GM19395 (cell line): ENCODE results near the gene MALRD1.

ENCODE experiments used
- ATAC-seq: cut with Tn5 transposase; IDR thresholded peaks from one replicate; pipeline ENCODE4 v1.9.1; 2021; ENCODE audit warnings: mild to moderate bottlenecking, moderate library complexity; ENCODE audit not compliant: unreplicated experiment

MALRD1 gene

DNA sequence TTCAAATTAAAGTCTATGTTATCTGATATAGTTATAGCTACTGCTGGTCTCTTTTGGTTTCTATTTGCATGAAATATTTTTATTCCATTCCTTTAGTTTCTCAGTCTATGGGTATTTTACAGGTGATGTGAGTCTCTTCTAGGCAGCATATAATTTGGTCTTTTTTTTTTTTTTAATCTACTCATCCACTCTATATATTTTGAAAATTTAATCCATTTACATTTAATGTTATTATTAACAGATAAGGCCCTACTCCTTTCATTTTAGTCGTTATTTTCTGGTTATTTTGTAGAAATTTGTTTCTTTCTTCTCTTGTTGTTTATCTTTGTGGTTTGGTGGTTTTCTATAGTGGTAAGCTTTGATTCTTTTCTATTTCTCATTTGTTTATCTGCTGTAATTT lies 58.8 kb downstream of the MALRD1 start:
- ATAC-seq, result no peak

GRCh38 chr10:19111501-19112267 lies 63.1 kb downstream of the MALRD1 start:
- no peak for ATAC-seq

DNA sequence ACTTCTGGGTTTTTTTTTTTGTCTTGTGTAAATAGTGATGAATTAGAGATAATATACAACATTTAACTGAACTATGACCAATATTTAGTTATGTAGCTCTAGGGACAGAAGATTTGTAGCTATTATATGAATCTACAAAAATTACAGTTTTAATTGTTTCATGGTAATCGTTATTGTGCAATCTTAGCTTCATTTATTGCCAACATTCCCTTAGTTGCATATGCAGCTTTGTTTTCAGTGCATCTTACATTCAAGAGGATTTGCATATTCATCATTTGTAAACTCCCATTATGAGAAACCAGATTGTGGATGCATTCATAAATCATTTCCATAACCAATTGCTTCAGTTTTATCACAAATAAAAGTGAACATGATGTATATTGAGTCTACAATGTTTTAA lies 68.8 kb downstream of the MALRD1 start:
- no peak for ATAC-seq

- ATAC-seq, result no peak
Observed at GRCh38 chr10:19119191-19119590, 70.6 kb downstream of the MALRD1 start.

DNA sequence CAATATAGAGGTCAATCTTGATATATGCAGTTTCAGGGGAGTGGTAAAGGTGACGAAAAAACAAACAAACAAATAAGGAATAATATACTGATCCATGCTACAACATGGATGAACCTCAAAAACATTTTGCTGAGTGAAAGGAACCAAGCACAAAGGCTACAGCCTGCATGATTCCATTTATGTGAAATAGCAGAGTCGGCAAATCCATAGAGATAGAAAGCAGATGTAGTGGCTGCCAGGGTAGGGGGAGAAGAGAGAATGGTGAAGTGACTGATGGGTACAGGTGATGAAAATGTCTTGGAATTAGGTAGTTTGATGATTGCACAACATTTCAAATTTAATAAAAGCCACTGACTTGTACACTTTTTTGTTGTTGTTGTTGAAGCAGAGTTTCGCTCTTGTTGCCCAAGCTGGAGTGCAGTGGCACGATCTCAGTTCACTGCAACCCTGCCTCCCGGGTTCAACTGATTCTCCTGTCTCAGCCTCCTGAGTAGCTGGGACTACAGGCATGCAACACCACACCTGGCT lies 71.8 kb downstream of the MALRD1 start:
- no peak for ATAC-seq

GRCh38 chr10:19133992-19134391 lies 85.4 kb downstream of the MALRD1 start:
- ATAC-seq, result no peak

- no peak for ATAC-seq
Observed at GRCh38 chr10:19142967-19143366, 94.4 kb downstream of the MALRD1 start.

GRCh38 chr10:19144206-19144605 lies 95.6 kb downstream of the MALRD1 start:
- ATAC-seq, result no peak

- ATAC-seq, result no peak
Observed at GRCh38 chr10:19154375-19154774, 105.8 kb downstream of the MALRD1 start.

DNA sequence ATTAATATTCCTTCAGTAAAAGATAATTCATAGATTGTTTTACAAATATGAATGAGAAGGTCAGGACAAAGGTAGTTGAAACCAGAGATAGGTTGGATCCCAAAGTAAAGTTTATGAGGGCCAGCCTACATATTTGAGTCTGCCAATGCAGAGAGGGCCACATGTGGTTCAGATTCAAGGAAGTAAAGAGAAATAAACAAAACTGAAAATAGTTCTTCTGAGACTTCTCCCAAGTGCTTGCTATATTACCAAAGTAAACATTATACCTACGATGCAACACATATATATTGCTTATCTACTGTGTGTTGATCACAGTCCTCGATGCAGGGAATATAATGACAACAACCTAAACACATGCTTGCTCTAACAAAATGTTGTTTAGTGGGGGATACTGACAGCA lies 109.8 kb downstream of the MALRD1 start:
- no peak for ATAC-seq

DNA sequence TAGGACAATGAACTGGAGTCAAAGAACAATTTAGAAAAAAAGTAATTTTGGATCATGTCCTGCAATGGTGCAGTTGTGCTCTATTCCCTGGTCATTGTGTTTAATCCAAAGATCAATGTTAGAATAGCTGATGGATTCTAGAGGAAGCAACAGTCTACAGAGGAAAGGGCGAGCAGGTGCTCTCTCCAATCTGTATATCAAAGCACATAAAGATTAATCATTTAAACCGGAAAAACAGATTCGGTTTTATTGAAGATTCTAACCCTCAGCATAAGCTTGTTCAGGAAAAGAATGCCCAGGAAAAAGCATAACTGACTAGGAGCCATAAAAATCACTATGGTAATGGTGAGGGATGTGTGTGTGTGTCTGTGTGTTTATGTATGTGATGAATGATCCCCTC lies 110.3 kb downstream of the MALRD1 start:
- ATAC-seq, result no peak

DNA sequence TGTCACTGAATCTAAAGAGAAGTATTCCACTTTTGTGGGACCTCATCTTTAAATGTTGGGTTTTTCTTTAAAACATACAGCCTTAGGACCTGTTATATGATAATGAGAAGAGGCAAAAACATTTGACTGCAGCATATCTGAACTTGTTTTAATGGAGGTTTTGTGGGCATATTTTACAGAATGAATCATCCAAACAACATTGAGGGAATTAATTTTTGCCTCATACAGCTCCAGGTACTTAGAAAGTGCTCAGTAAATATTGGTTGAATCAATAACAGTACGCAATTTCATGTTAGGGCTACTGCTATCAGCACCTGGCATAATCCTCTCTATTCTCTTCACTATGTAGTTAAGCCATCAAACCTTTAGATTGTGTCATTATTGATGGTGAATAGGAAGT lies 115.9 kb downstream of the MALRD1 start:
- no peak for ATAC-seq

DNA sequence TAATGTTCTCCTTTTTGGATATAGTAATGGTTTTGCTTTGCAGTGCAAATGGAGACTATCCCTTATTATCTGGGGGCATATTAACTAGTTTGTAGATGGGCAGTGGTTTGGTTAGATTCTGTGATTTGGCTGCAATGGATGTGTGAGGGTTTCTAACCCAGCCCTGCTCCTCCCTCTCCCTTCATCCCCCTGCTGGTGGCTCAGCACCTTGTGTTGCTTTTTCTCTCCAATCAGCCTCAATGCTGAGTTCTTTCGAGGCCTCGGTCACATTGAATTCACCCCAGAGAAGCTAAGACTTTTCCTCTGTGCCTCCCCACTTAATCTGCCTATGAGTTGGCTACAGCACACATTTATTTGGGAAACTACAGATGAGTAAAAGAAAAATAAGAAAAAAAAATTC lies 120.0 kb downstream of the MALRD1 start:
- no peak for ATAC-seq

- no peak for ATAC-seq
Observed at GRCh38 chr10:19169041-19169440, 120.4 kb downstream of the MALRD1 start.

GRCh38 chr10:19169684-19170083 lies 121.1 kb downstream of the MALRD1 start:
- ATAC-seq, result no peak

DNA sequence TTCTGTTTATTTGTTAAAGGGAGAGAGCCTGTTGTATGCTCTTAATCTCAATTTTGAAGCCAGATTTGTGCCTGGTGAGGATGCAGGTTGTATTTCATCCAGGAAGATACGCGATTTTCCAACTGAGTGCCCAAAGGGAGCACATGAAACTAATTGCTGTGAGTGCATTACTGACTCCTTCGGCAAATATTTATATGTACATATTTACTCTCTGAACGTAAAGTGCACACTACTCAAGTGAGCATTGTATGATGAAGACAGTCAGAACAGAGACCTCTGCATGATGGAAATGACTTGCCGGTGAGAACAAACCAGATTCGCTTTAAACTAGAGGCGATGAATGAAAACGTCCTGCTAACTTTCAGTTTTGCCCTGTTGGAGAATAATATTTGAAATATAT lies 130.1 kb downstream of the MALRD1 start:
- ATAC-seq, result no peak

- no peak for ATAC-seq
Observed at GRCh38 chr10:19184891-19185290, 136.3 kb downstream of the MALRD1 start.

DNA sequence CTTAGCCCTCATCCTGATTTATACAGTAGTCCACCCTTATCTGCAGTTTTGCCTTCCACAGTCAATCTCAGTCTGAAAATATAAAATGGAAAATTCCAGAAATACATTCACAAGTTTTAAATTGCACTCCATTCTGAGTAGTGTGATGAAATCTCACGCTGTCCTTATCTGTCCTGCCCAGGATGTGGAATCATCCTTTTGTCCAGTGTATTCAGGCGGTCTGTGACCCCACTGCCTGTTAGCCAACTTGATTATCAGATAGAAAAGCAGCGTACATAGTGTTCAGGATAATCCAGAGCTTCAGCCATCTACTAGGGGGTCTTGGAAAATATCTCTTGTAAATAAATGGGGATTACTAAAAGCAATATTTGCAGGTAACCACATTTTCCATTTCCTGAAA lies 146.3 kb downstream of the MALRD1 start:
- ATAC-seq, result no peak

DNA sequence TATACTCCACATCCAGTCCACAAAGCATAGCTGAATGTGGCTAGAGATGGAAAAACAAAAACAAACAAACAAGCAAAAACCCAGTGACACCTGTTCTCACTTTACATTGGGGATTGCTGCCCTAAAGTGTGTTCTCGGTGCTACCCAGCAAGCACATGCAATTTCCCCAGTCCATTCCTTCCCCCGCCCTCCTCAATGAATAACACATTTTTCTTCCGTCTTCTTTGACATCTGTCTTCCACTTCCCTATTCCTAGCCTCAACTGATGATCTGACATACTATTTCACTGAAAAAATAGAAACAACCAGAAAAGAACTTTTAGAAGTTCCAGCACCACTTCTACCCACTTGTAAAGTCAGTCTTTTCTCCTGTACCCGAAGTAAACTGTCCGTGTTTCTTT lies 147.1 kb downstream of the MALRD1 start:
- ATAC-seq, result no peak

DNA sequence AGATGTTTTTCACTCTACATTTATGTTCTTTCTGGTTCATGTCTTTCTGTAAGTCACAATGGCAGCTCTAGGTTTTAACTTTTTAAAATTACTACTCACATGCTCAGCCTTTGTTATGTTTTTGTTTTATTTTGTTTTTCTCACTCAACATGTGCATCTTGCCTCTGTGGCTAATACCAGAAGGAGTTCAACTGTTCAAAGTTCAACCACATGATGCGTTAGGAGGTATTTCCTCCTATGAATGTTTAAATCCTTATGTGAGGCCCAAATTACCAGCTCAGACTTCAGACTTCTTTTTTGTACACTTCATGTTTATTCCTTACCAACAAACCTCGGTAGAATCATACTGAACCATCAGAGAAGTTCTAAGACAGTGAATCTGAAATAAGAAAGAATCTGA lies 151.6 kb downstream of the MALRD1 start:
- ATAC-seq, result no peak

GRCh38 chr10:19204246-19204917 lies 155.8 kb downstream of the MALRD1 start:
- no peak for ATAC-seq

GRCh38 chr10:19209319-19209718 lies 160.7 kb downstream of the MALRD1 start:
- no peak for ATAC-seq
